Esophagus muscularis mucosa (tissue), 4 donors: ENCODE measurements around the gene TANC1.

Source experiments
- CTCF ChIP-seq, 3 experiments: fragments of 200-600 bp in 2 of 3; fragments of 450-650 bp in 1 of 3; sonication (generic) in 2 of 3; IDR thresholded peaks; one replicate each; pipeline ENCODE4 v1.5.1; 2017 to 2019; ENCODE audit warnings: antibody characterized with exemption in 3 of 3, mild to moderate bottlenecking in 2 of 3, moderate library complexity in 1 of 3
- EP300 ChIP-seq: sonication (generic); formaldehyde crosslinking; IDR thresholded peaks from one replicate; pipeline ENCODE4 v1.6.1; 2017; ENCODE audit warnings: antibody characterized with exemption
- POLR2AphosphoS5 ChIP-seq, 2 donors: sonication (generic); formaldehyde crosslinking; IDR thresholded peaks; one replicate each; pipeline ENCODE4 v1.6.1; 2017; ENCODE audit warnings: antibody characterized with exemption in 2 of 2

- TF ChIP-seq POLR2AphosphoS5 (IDR thresholded peaks at IDR 0.05) (no peak), EP300 (no peak), CTCF (IDR thresholded peaks at IDR 0.05) (no peak)
Observed at GRCh38 chr2:159199236-159199635, 230.8 kb downstream of the TANC1 start.
